ENCODE measurements around the gene COL9A3. TPM values are rescaled to one million over a fixed set of nuclear protein-coding genes. Genes with fewer than 3 reads are reported as not detected.

The COL9A3 gene
- total and polyA plus RNA-seq, 12 donors = 0.45 to 15.2 (median 2.3) TPM

DNA sequence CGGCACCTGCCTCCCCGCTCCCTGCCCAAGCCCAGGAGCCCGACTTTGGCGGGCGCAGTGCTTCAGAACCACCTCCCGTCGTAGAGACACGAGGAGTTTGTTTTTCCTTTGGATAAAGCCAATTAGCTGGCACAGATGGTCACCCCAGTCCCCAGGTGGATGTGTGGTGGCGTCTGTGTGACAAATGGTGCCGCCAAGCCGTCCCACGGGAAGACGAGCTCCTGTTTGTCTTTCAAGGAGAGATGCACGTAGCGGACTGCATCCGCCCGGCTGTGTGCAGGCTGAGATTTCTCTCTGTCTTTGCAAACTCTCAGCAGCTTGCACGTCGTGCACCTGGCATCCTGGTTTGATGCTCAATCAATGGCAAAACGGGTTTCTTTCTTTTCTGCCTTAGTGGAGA, 36.6 kb upstream of the COL9A3 start:
- Histone ChIP-seq H3K4me1 (peaks cover 3 to 32% (median 23%) of the 10 kb centered on the region in 9 donors), H3K36me3 (no peaks in the 10 kb centered on the region), H3K9me3 (no peaks in the 10 kb centered on the region), H3K27ac (no peak overlapping the region), H3K4me3 (no peak overlapping the region), H3K27me3 (peaks cover 0 to 11% (median 4%) of the 10 kb centered on the region in 7 donors)
- TF ChIP-seq, protein P1, sequence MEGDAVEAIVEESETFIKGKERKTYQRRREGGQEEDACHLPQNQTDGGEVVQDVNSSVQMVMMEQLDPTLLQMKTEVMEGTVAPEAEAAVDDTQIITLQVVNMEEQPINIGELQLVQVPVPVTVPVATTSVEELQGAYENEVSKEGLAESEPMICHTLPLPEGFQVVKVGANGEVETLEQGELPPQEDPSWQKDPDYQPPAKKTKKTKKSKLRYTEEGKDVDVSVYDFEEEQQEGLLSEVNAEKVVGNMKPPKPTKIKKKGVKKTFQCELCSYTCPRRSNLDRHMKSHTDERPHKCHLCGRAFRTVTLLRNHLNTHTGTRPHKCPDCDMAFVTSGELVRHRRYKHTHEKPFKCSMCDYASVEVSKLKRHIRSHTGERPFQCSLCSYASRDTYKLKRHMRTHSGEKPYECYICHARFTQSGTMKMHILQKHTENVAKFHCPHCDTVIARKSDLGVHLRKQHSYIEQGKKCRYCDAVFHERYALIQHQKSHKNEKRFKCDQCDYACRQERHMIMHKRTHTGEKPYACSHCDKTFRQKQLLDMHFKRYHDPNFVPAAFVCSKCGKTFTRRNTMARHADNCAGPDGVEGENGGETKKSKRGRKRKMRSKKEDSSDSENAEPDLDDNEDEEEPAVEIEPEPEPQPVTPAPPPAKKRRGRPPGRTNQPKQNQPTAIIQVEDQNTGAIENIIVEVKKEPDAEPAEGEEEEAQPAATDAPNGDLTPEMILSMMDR (IDR thresholded peaks at IDR 0.05) = no peak
- WGBS, 2 donors = 78 to 79% methylated on average over 20 of the region's 20 CpGs
- intact Hi-C loops (cut with DNase I) = no loop called here
- ATAC-seq (no peak), DNase-seq (no peak)

DNA sequence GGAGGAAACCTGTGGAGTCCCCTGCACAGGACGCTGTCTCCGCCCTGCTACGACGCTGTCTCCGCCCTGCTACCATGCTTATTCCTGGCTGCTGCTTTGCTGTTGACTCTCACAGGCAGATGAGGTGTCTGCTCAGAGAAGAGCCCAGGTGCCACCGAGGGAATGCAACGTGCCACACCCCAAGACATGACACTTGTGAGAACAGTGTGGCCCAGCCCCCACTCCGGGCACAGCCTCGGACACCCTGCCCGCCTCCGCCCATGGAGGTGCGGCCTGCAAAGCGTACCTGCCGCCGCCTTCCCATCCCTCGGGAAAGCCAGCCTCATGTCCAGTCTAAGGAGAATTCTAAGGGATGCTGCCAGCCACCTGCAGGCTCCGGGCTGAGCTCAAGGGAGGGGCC, 36.2 kb upstream of the COL9A3 start:
- no peak for ATAC-seq
- intact Hi-C loops (cut with DNase I) = no loop called here

DNA sequence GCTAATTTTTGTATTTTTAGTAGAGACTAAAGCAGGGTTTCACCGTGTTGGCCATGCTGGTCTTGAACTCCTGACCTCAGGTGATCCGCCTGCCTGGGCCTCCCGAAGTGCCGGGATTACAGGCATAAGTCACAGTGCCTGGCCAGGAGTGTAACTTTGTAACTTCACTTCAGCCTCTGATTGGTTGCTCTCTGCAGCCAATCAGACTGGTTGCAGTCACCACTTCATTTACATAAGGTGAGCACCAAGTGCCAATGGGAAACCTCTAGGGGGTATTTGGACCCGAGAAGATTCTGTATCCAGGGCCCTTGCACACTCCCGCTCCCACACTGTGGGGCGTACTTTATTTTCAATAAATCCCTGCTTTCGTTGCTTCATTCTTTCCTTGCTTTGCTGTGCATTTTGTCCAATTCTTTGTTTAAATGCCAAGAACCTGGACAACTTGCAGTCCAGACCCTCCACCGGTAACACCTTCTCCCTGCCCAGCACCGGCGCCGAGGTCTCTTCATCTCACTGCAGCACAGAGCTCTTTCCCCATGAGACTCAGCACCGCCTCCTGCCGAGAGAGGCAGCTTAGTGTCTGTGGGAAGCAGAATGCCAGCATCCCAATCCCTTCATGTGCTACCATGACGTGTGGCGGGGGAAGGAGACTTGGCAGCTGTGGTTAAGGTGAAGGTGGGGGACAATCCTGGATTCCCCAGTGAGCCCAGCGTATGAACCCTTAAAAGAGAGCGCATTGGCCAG, 34.5 kb upstream of the COL9A3 start:
- H3K36me3 ChIP-seq = no peaks in the 10 kb centered on the region
- TF ChIP-seq, protein P1 (IDR thresholded peaks at IDR 0.05) = peak in 2 of 9 donors; percentile 25 to 35
- H3K9me3 ChIP-seq = no peaks in the 10 kb centered on the region
- peaks cover 0 to 9% (median 4%) of the 10 kb centered on the region in 7 donors for H3K27me3 ChIP-seq
- peak overlapping the region in 7 of 10 donors; percentile 15 to 81 (median 70) for H3K27ac ChIP-seq
- intact Hi-C loops (cut with DNase I) = no loop called here
- no peak overlapping the region for H3K4me3 ChIP-seq
- H3K4me1 ChIP-seq = peaks cover 3 to 27% (median 15%) of the 10 kb centered on the region in 9 donors
- WGBS, 2 donors = 68% methylated on average over 18 of the region's 18 CpGs
- DNase-seq = no peak
- peak in 5 of 8 donors; percentile 25 to 48 (median 42) for ATAC-seq

More for the DNA sequence above, 36.2 kb upstream of the COL9A3 start:
- Histone ChIP-seq H3K27me3 (peaks cover 0 to 9% (median 4%) of the 10 kb centered on the region in 7 donors), H3K36me3 (no peaks in the 10 kb centered on the region), H3K9me3 (no peaks in the 10 kb centered on the region), H3K27ac (no peak overlapping the region), H3K4me1 (peaks cover 3 to 32% (median 23%) of the 10 kb centered on the region in 9 donors), H3K4me3 (no peak overlapping the region)
- TF ChIP-seq, protein P1 (IDR thresholded peaks at IDR 0.05) = no peak
- 82 to 87% methylated on average over 17 of the region's 17 CpGs for WGBS, 2 donors
- no peak for DNase-seq

DNA sequence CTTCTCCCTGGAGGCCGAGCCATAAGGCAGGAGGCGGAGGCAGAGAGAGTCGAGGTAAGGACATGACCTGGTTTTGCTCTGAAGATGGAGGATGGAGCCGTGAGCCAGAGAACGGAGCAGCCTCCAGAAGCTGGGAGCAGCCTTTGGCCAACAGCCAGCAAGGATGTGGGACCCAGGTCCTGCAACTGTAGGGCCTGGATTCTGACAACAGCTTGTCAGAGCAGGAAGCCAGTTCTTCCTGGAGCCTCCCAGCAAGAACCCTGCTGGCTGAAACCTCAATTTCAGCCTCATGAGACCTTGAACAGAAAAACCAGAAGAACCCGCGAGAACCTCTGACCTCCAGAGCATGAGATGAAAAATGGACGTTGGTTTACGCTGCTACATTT, 34.0 kb upstream of the COL9A3 start:
- ATAC-seq (peak in 7 of 8 donors; percentile 49 to 88 (median 79)), DNase-seq (peak; percentile 62 to 71)
- Histone ChIP-seq H3K27me3 (peaks cover 0 to 7% (median 4%) of the 10 kb centered on the region in 7 donors), H3K4me3 (no peak overlapping the region), H3K4me1 (peaks cover 3 to 27% (median 15%) of the 10 kb centered on the region in 9 donors), H3K27ac (peak overlapping the region in 8 of 10 donors; percentile 15 to 81 (median 58)), H3K9me3 (no peaks in the 10 kb centered on the region), H3K36me3 (no peaks in the 10 kb centered on the region)
- WGBS, 2 donors = 41 to 53% methylated on average over 9 of the region's 9 CpGs
- TF ChIP-seq, protein P1 (IDR thresholded peaks at IDR 0.05) = peak in 1 of 9 donors; percentile 12
- intact Hi-C loops (cut with DNase I) = no loop called here

Data from heart right ventricle (tissue), 16 donors.